Astrocyte (in vitro differentiated cells and primary cell): ENCODE results near the gene ERCC3.

ENCODE experiments used
- EZH2 ChIP-seq: IDR thresholded peaks from 2 replicates; pipeline ENCODE4 v1.6.1; 2012; ENCODE audit warnings: mild to moderate bottlenecking, low read length, inconsistent platforms; ENCODE audit not compliant: insufficient read depth
- TF ChIP-seq, protein P1 (sequence below): IDR thresholded peaks from 2 replicates; pipeline ENCODE4 v1.5.1; 2011; ENCODE audit warnings: low read depth, mild to moderate bottlenecking, inconsistent platforms, low read length, moderate library complexity; ENCODE audit not compliant: insufficient read depth

DNA sequence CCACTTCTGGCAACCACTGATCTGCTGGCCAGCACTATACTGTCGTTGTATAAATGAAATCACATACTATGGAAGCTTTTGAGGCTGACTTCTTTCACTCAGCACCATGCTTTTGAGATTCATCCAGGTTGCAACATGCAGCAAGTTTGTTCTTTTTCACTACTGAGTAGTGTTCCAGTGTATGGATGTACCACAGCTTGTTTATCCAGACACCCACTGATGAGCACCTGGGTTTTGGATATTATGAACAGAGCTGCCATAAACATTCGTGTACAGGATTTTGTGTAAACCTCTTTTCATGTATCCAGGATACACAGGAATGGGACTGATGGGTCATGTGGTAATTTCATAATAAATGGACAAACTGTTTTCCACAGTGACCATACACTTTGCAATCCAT, 10.7 kb downstream of the ERCC3 start:
- TF ChIP-seq, protein P1, sequence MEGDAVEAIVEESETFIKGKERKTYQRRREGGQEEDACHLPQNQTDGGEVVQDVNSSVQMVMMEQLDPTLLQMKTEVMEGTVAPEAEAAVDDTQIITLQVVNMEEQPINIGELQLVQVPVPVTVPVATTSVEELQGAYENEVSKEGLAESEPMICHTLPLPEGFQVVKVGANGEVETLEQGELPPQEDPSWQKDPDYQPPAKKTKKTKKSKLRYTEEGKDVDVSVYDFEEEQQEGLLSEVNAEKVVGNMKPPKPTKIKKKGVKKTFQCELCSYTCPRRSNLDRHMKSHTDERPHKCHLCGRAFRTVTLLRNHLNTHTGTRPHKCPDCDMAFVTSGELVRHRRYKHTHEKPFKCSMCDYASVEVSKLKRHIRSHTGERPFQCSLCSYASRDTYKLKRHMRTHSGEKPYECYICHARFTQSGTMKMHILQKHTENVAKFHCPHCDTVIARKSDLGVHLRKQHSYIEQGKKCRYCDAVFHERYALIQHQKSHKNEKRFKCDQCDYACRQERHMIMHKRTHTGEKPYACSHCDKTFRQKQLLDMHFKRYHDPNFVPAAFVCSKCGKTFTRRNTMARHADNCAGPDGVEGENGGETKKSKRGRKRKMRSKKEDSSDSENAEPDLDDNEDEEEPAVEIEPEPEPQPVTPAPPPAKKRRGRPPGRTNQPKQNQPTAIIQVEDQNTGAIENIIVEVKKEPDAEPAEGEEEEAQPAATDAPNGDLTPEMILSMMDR = no peak
- no peak for TF ChIP-seq EZH2
